ENCODE data around the gene CDK13.
"Not testable (repeated sequence)": the region's sequence is repeated elsewhere in the genome, so short reads cannot be mapped to it uniquely, and the experiment has no call there.

DNA sequence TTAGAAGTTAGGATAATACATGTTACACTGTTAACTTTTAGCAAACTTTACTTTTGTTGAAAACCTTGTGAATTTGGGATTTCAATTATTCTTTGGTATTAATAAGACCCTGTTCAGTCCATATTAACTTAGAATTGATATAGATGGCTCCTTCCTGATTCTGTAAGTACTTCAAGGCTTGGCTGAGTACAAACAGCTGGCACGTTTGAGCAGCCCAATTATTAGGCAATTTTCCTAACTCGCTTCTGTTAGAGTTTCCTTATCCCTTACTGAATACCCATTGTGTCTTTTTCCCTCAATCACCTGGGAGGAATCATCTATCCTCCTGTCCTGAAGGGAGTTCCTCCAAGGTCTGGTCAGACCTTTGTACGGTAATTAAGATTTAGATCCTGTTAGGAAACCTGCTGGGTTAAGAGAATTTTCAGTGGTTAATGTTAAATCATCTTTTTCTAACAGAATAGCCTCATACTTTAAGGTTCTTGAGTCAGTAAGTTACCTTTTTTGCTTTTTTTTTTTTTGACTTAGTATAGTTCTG is 195.6 kb downstream of the CDK13 start:
- TF ChIP-seq, protein P1, sequence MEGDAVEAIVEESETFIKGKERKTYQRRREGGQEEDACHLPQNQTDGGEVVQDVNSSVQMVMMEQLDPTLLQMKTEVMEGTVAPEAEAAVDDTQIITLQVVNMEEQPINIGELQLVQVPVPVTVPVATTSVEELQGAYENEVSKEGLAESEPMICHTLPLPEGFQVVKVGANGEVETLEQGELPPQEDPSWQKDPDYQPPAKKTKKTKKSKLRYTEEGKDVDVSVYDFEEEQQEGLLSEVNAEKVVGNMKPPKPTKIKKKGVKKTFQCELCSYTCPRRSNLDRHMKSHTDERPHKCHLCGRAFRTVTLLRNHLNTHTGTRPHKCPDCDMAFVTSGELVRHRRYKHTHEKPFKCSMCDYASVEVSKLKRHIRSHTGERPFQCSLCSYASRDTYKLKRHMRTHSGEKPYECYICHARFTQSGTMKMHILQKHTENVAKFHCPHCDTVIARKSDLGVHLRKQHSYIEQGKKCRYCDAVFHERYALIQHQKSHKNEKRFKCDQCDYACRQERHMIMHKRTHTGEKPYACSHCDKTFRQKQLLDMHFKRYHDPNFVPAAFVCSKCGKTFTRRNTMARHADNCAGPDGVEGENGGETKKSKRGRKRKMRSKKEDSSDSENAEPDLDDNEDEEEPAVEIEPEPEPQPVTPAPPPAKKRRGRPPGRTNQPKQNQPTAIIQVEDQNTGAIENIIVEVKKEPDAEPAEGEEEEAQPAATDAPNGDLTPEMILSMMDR (tag by site-specific recombination; IDR thresholded peaks at IDR 0.05): not testable (repeated sequence)
- TF ChIP-seq ZBTB48 (tag by site-specific recombination; IDR thresholded peaks at IDR 0.05); ZNF558 (tag by site-specific recombination; IDR thresholded peaks at IDR 0.05); ZBTB11 (tag by site-specific recombination; conservative IDR thresholded peaks at IDR 0.05; ENCODE audit: low read depth); REST (tag by site-specific recombination; IDR thresholded peaks at IDR 0.05); ZFHX2 (tag by site-specific recombination; conservative IDR thresholded peaks at IDR 0.05); ZBTB10 (tag by site-specific recombination; IDR thresholded peaks at IDR 0.05); PRDM1 (tag by site-specific recombination; IDR thresholded peaks at IDR 0.05): not testable (repeated sequence)
- TF ChIP-seq, protein P2, sequence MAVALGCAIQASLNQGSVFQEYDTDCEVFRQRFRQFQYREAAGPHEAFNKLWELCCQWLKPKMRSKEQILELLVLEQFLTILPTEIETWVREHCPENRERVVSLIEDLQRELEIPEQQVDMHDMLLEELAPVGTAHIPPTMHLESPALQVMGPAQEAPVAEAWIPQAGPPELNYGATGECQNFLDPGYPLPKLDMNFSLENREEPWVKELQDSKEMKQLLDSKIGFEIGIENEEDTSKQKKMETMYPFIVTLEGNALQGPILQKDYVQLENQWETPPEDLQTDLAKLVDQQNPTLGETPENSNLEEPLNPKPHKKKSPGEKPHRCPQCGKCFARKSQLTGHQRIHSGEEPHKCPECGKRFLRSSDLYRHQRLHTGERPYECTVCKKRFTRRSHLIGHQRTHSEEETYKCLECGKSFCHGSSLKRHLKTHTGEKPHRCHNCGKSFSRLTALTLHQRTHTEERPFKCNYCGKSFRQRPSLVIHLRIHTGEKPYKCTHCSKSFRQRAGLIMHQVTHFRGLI (tag by site-specific recombination; IDR thresholded peaks at IDR 0.05): not testable (repeated sequence)
